ENCODE data around the gene KIAA1549. TPM values are rescaled to one million over a fixed set of nuclear protein-coding genes. Genes with fewer than 3 reads are reported as not detected.

KIAA1549 gene
- total and polyA plus RNA-seq, 4 donors, result 0.13 to 0.89 (median 0.42) TPM

GRCh38 chr7:138898802-138899201, 82.4 kb downstream of the KIAA1549 start:
- Histone ChIP-seq H3K4me3 (ENCODE audit: low read depth in 1 of 3, low read length in 3 of 3) (no peak overlapping the region), H3K36me3 (ENCODE audit: control insufficient read depth in 4 of 4, insufficient read depth in 3 of 4, low read depth in 1 of 4, low read length in 3 of 4) (no peaks in the 10 kb centered on the region), H3K9ac (ENCODE audit: low read depth in 1 of 2, low read length in 2 of 2) (no peak overlapping the region), H3K27ac (ENCODE audit: low read depth in 1 of 2, low read length in 2 of 2) (no peak overlapping the region), H3K9me3 (ENCODE audit: control insufficient read depth in 4 of 4, low read length in 3 of 4) (no peaks in the 10 kb centered on the region), H3K4me1 (ENCODE audit: control insufficient read depth in 4 of 4, insufficient read depth in 4 of 4, low read length in 3 of 4) (no peaks in the 10 kb centered on the region), H3K27me3 (ENCODE audit: control insufficient read depth in 4 of 4, insufficient read depth in 4 of 4, low read length in 3 of 4) (no peaks in the 10 kb centered on the region)
- WGBS, result 89% methylated on average over 8 of the region's 8 CpGs
- DNase-seq (ENCODE audit: low spot score), result no peak
- no peak for TF ChIP-seq TAF1 (conservative IDR thresholded peaks at IDR 0.05)
- no peak for TF ChIP-seq ZBTB33 (IDR thresholded peaks at IDR 0.05)
- TF ChIP-seq HNF4G (IDR thresholded peaks at IDR 0.05), result no peak
- TF ChIP-seq, protein P1, sequence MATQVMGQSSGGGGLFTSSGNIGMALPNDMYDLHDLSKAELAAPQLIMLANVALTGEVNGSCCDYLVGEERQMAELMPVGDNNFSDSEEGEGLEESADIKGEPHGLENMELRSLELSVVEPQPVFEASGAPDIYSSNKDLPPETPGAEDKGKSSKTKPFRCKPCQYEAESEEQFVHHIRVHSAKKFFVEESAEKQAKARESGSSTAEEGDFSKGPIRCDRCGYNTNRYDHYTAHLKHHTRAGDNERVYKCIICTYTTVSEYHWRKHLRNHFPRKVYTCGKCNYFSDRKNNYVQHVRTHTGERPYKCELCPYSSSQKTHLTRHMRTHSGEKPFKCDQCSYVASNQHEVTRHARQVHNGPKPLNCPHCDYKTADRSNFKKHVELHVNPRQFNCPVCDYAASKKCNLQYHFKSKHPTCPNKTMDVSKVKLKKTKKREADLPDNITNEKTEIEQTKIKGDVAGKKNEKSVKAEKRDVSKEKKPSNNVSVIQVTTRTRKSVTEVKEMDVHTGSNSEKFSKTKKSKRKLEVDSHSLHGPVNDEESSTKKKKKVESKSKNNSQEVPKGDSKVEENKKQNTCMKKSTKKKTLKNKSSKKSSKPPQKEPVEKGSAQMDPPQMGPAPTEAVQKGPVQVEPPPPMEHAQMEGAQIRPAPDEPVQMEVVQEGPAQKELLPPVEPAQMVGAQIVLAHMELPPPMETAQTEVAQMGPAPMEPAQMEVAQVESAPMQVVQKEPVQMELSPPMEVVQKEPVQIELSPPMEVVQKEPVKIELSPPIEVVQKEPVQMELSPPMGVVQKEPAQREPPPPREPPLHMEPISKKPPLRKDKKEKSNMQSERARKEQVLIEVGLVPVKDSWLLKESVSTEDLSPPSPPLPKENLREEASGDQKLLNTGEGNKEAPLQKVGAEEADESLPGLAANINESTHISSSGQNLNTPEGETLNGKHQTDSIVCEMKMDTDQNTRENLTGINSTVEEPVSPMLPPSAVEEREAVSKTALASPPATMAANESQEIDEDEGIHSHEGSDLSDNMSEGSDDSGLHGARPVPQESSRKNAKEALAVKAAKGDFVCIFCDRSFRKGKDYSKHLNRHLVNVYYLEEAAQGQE (IDR thresholded peaks at IDR 0.05), result no peak
- no peak for TF ChIP-seq GABPA (IDR thresholded peaks at IDR 0.05 in 1 of 2, conservative IDR thresholded peaks at IDR 0.05 in 1 of 2)
- TF ChIP-seq SP1 (IDR thresholded peaks at IDR 0.05), result no peak
- TF ChIP-seq FOXA2 (IDR thresholded peaks at IDR 0.05), result no peak
- TF ChIP-seq EGR1 (IDR thresholded peaks at IDR 0.05; ENCODE audit: low read depth in 2 of 2), result no peak
- no peak for TF ChIP-seq CTCF (IDR thresholded peaks at IDR 0.05; ENCODE audit: low read depth, low read length, missing input control)
- TF ChIP-seq NR2F2 (IDR thresholded peaks at IDR 0.05), result no peak
- TF ChIP-seq HNF4A (conservative IDR thresholded peaks at IDR 0.05), result no peak
- no peak for TF ChIP-seq RXRA (IDR thresholded peaks at IDR 0.05)
- TF ChIP-seq JUND (IDR thresholded peaks at IDR 0.05), result no peak
- no peak for TF ChIP-seq RAD21 (IDR thresholded peaks at IDR 0.05)
- TF ChIP-seq, protein P2, sequence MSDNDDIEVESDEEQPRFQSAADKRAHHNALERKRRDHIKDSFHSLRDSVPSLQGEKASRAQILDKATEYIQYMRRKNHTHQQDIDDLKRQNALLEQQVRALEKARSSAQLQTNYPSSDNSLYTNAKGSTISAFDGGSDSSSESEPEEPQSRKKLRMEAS (IDR thresholded peaks at IDR 0.05), result no peak
- TF ChIP-seq ATF3 (IDR thresholded peaks at IDR 0.05), result no peak
- no peak for TF ChIP-seq YY1 (IDR thresholded peaks at IDR 0.05)
- TF ChIP-seq FOXA1 (IDR thresholded peaks at IDR 0.05), result no peak
